Body of pancreas (tissue), 4 donors: ENCODE results near the gene TRIM23.

ENCODE experiments used
- POLR2A ChIP-seq, 3 donors: fragments of 450-650 bp; IDR thresholded peaks; one replicate each; pipeline ENCODE4 v1.6.1; 2016; ENCODE audit warnings: antibody characterized with exemption in 3 of 3, mild to moderate bottlenecking in 2 of 3
- TF ChIP-seq, protein P1 (sequence below), 7 experiments: fragments of 450-650 bp in 4 of 7; fragments of 200-600 bp in 3 of 7; sonication (generic) in 3 of 7; IDR thresholded peaks; one replicate each; pipeline ENCODE4 v1.5.1; 2016 to 2019; ENCODE audit warnings: antibody characterized with exemption in 7 of 7

DNA sequence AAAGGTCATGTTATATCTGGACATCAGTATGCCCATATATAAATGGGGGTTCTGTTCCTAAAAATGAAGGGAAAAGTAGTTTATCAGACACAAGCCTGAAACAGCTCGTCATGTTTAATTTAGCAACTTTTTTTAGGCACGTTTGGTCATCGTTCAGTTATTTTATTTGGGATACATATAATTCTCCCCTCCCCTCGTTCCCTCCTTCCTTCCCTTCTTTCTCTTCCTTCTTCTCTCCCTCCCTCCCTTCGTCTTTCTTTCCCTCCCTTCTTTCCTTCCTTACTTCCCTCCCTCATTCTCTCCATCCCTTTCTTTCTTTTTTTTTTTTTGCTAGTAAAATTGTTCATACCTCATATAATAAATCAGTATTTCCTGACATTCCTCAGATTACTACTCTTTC, 57.6 kb downstream of the TRIM23 start:
- TF ChIP-seq, protein P1, sequence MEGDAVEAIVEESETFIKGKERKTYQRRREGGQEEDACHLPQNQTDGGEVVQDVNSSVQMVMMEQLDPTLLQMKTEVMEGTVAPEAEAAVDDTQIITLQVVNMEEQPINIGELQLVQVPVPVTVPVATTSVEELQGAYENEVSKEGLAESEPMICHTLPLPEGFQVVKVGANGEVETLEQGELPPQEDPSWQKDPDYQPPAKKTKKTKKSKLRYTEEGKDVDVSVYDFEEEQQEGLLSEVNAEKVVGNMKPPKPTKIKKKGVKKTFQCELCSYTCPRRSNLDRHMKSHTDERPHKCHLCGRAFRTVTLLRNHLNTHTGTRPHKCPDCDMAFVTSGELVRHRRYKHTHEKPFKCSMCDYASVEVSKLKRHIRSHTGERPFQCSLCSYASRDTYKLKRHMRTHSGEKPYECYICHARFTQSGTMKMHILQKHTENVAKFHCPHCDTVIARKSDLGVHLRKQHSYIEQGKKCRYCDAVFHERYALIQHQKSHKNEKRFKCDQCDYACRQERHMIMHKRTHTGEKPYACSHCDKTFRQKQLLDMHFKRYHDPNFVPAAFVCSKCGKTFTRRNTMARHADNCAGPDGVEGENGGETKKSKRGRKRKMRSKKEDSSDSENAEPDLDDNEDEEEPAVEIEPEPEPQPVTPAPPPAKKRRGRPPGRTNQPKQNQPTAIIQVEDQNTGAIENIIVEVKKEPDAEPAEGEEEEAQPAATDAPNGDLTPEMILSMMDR (IDR thresholded peaks at IDR 0.05) = no peak
- TF ChIP-seq POLR2A (IDR thresholded peaks at IDR 0.05) = no peak
